ENCODE results near the gene ADAM33. TPM values are rescaled to one million over a fixed set of nuclear protein-coding genes. Genes with fewer than 3 reads are reported as not detected.

The ADAM33 gene
- total RNA-seq, 2 experiments from 2014 or later: not detected

- POLR2A ChIA-PET: no interaction called here
- CTCF ChIA-PET: interaction anchor here (0.7 to 2.4 kb wide), 16 partner anchors 10 to 950 kb away, joined by 3 to 24 read pairs (median 4); partner anchors contain the start of gene SPEF1
These were observed 29.1 kb upstream of the ADAM33 start for GRCh38 chr20:3710703-3711483.

DNA sequence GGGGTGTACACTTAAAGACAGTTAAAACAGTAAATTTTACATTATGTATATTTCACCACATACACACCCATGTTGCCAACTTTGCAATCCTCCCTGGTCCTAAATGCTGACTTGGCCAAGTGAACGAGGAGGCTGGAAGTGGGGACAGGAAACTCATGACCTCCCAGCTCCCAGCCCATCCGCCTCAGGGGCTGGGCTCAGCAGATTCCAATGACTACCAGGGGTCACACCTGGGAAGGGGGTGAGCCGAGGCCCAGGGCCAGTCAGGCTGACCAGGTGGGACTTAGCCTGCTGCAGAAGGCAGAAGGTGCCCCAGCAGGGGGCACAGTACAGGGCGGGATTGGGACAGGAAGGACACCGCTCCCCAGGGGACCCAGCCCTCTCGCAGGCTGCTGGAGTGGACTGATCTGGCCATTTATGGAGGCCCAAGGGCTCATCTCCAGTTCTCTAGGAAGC, 28.2 kb upstream of the ADAM33 start:
- ChIA-PET CTCF (interaction anchor here (1.2 to 2.4 kb wide), 9 partner anchors 10 to 163 kb away, joined by 3 to 24 read pairs (median 5); no protein-coding TSS in a partner anchor), POLR2A (no interaction called here)

GRCh38 chr20:3707508-3707899, 25.7 kb upstream of the ADAM33 start:
- ChIA-PET CTCF (interaction anchor here (1.2 kb wide), 1 partner anchor 377 kb away, joined by 3 read pairs; no protein-coding TSS in a partner anchor), POLR2A (no interaction called here)

GRCh38 chr20:3706774-3707507, 25.1 kb upstream of the ADAM33 start:
- POLR2A ChIA-PET: no interaction called here
- CTCF ChIA-PET: interaction anchor here (1.2 kb wide), 1 partner anchor 378 kb away, joined by 3 read pairs; no protein-coding TSS in a partner anchor

DNA sequence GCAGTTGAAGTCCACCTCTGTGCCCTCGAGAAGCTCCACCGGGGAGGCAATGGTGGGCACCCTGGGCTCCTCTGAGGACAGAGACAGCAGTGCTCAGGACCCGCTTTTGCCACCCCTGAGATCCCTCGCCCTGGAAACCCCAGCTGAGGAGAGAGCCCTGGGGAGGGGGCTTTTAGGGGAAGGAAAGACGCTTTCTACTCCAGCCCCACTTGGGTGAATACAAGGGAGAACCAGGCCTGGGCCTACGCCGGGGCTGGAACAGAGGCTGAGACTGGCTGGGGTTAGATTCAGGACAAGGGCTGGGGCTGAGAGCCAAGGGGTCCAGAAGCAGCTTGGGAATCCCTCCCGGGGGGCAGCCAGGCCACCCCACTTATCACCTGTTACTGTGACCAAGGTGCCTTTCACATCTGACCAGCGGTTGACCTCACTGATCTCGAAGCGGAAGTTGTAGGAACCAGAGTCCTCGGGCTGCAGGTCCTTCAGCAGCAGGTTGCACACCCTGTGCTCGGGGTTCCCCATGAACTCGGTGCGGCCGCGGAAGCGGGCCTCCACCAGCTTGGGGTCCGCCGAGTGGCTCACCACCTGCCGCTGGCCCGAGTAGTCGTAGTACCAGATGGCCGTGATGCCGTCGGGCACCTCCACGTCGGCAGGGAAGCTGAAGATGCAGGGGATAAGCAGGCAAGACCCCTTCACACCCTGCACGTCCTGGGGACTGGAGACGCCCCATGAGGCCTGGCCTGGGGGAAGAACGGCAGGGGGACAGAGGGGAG, 24.3 kb upstream of the ADAM33 start:
- ChIA-PET CTCF (no interaction called here), POLR2A (no interaction called here)

GRCh38 chr20:3705491-3705969, 23.7 kb upstream of the ADAM33 start:
- CTCF ChIA-PET: no interaction called here

GRCh38 chr20:3704087-3704486, 22.3 kb upstream of the ADAM33 start:
- ChIA-PET CTCF (interaction anchor here (0.9 to 1.2 kb wide), 2 partner anchors 8 to 30 kb away, joined by 3 to 4 read pairs; no protein-coding TSS in a partner anchor), POLR2A (no interaction called here)

More at GRCh38 chr20:3705491-3705969, 23.7 kb upstream of the ADAM33 start:
- POLR2A ChIA-PET: no interaction called here

- ChIA-PET CTCF (no interaction called here), POLR2A (no interaction called here)
These were observed 21.0 kb upstream of the ADAM33 start for GRCh38 chr20:3702611-3703391.

- POLR2A ChIA-PET: no interaction called here
- CTCF ChIA-PET: interaction anchor here (0.7 to 2.0 kb wide), 2 partner anchors 9 to 22 kb away, joined by 4 to 7 read pairs; no protein-coding TSS in a partner anchor
These were observed 19.5 kb upstream of the ADAM33 start for GRCh38 chr20:3701061-3701998.

DNA sequence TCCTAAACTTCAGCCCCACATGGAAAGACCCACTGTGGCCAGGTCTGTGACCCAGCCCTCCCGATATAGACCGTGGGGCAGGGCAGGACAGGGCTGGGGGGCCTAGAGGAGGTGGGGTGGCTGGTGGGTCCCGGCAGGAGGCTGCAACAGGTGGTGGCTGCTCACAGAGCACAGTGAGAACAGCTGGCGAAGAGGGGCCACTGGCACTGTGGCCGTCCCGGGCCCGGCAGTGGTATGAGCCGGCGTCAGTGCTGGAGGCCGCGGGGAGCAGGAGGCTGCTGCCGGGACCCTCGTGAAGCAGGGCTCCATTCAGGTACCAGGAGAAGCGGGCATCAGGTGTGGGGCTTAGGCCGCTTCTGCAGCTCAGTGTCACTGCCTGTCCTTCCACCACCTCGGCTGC, 17.2 kb upstream of the ADAM33 start:
- CTCF ChIA-PET: no interaction called here
- POLR2A ChIA-PET: no interaction called here

- ChIA-PET CTCF (no interaction called here), POLR2A (no interaction called here)
These were observed 16.8 kb upstream of the ADAM33 start for GRCh38 chr20:3698591-3699001.

DNA sequence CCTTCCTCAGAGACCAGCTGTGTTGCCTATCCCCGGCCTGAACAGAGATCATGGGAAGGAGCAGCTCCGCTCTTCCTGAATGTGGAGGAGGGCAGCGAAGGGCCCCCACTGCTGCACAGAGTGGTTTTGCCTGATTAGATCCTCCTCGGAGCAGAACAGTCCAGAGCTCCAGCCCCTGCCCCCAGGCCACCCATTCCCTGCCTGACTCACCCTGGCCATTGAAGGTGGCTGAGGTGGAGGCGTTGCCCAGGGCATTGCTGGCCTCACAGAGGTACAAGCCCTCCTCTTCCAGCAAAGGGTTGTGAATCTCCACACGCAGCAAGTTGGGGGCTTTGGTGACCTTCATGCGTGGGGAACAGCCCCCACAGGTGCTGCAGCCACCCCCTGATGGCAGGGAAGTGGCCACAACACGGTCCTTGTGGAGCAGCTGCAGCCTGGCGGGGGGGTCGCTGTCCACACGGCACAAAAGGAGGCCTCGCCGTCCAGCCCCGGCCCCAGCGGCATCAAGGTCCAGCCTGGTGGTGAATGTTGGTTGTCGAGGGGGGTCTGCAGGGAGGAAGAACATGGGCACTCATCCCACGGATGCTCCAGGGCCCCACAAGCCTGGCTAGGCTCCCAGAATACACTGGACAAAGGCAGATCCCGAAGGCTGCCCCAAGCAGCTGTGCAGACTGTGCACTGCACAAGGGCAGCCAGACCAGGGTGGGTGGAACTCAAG, 15.9 kb upstream of the ADAM33 start:
- POLR2A ChIA-PET: no interaction called here
- CTCF ChIA-PET: no interaction called here

- ChIA-PET POLR2A (no interaction called here), CTCF (interaction anchor here (1.0 kb wide), 1 partner anchor 289 kb away, joined by 3 read pairs; no protein-coding TSS in a partner anchor)
These were observed 15.2 kb upstream of the ADAM33 start for GRCh38 chr20:3696745-3697587.

DNA sequence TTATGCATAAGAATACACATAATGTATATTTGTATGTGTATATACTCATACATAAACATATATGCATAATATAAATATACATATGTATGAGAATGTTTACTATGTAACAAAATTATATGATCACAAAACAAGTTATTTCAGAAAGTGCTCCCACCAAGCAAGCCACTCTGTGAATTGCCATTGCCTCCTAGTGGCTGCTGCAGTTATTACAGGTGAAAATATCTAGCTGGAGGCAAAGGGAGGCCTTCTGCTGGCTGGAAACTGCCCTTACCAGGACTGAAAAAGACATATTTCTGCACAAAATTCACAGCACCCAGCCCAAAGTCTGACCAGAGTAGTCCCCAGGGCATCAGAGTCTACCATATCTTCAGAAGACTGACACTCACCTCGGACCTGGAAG, 14.4 kb upstream of the ADAM33 start:
- POLR2A ChIA-PET: no interaction called here
- CTCF ChIA-PET: interaction anchor here (1.0 to 1.4 kb wide), 2 partner anchors 8 to 288 kb away, joined by 3 to 4 read pairs; no protein-coding TSS in a partner anchor

GRCh38 chr20:3694864-3695263, 13.1 kb upstream of the ADAM33 start:
- ChIA-PET CTCF (interaction anchor here (1.4 kb wide), 1 partner anchor 9 kb away, joined by 4 read pairs; no protein-coding TSS in a partner anchor), POLR2A (no interaction called here)

DNA sequence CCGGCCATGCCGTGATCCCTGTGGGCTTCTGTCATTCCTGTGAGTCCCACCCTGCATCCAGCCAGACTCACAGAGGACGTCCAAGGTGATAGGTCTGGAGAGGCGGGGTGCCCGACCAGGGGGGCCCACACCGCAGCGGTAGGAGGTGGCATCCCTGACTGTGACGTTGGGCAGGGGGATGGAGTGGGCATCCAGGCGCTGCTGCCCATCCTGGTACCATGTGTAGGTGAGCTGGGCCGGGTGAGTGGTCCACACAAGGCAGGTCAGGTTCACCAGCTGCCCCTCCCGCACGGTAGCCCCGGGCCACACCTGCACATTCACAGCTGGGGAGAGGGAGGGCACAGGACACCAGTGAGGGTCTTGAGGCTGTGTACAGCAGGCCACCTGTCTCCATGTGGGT, 11.6 kb upstream of the ADAM33 start:
- CTCF ChIA-PET: no interaction called here
- POLR2A ChIA-PET: no interaction called here
